ENCODE results near the gene RAB8B.

RAB8B gene

GRCh38 chr15:63305260-63305659 lies 115.9 kb downstream of the RAB8B start:
- no peak for TF ChIP-seq CTCF (IDR thresholded peaks at IDR 0.05; ENCODE audit: extremely low read depth, missing control alignments)
- DNase-seq (ENCODE audit: low spot score) = no peak

- TF ChIP-seq CTCF (IDR thresholded peaks at IDR 0.05; ENCODE audit: extremely low read depth, missing control alignments) = no peak
These were observed 117.2 kb downstream of the RAB8B start for GRCh38 chr15:63306492-63307073.

GRCh38 chr15:63308491-63308890 lies 119.1 kb downstream of the RAB8B start:
- DNase-seq (ENCODE audit: low spot score) = no peak
- no peak for TF ChIP-seq CTCF (IDR thresholded peaks at IDR 0.05; ENCODE audit: extremely low read depth, missing control alignments)

More at GRCh38 chr15:63306492-63307073, 117.2 kb downstream of the RAB8B start:
- no peak for DNase-seq (ENCODE audit: low spot score)

GRCh38 chr15:63308947-63309346 lies 119.5 kb downstream of the RAB8B start:
- TF ChIP-seq CTCF (IDR thresholded peaks at IDR 0.05; ENCODE audit: extremely low read depth, missing control alignments) = no peak
- DNase-seq (ENCODE audit: low spot score) = no peak

GRCh38 chr15:63310646-63311045 lies 121.2 kb downstream of the RAB8B start:
- DNase-seq (ENCODE audit: low spot score) = no peak
- no peak for TF ChIP-seq CTCF (IDR thresholded peaks at IDR 0.05; ENCODE audit: extremely low read depth, missing control alignments)

DNA sequence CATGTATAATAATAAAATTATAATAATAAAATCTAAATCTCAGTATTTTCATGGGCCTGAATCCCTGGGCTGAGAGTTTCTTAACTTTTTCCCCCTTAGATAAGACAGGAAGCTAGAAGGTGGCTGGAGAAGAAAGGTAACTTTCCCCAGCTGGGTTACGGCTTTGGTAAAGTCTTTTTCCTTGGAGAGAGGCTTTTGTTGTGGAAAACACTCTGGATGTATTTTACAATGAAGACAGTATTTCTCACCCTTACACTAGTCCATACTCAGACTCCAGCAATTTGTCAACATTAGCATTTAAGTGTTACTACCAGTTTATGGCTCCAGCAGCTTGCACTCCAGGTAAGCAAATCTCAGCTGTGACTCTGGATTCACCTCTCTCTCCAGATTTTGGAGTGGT lies 122.9 kb downstream of the RAB8B start:
- no peak for TF ChIP-seq CTCF (IDR thresholded peaks at IDR 0.05; ENCODE audit: extremely low read depth, missing control alignments)
- DNase-seq (ENCODE audit: low spot score) = no peak

DNA sequence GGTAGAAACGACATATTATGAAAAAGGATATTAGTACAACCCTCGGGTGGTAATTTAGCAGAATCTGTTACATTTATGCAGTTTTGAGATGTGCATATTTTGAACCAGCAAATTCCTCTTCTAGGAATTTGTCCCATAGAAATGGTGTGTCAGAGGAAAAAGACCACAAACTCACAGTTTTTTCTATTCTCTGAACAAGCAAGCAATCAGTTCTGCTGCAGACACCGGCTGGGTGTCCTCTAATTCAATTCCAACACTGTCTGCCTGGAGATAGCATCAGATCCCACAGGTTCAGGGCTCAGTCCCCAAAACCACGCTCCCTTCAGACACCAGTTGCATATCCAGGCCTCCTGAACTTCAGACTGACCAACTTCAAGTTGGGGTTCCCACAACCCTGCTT lies 124.4 kb downstream of the RAB8B start:
- TF ChIP-seq CTCF (IDR thresholded peaks at IDR 0.05; ENCODE audit: extremely low read depth, missing control alignments) = no peak

More for the DNA sequence above, 124.4 kb downstream of the RAB8B start:
- DNase-seq (ENCODE audit: low spot score) = no peak
